ENCODE results near the gene EWSR1.
A peak's percentile ranks its signal among the peaks of the same experiment; 100 is the strongest.

Gene EWSR1

DNA sequence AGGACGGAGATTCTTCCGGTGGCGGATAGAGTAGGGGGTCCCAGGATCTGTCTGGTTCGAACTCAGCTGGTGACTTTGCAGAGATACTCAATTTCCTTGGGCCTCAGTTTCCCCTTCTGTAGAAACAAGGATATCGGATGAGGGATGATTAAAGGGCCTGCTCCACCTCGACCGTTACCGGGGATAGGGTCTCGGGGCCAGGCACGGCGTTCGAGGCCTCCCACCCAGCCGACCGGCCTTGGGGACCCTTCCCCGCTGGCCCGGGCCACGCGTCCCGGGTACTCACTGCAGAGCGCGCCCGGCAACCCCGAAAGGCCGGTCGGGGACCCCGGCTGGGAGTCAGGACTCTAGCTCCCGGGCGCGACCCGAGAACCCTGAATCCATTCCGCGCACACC lies 608 bp upstream of the EWSR1 start:
- no peak for DNase-seq (ENCODE audit: low read depth in 2 of 3, low spot score in 2 of 3)

DNA sequence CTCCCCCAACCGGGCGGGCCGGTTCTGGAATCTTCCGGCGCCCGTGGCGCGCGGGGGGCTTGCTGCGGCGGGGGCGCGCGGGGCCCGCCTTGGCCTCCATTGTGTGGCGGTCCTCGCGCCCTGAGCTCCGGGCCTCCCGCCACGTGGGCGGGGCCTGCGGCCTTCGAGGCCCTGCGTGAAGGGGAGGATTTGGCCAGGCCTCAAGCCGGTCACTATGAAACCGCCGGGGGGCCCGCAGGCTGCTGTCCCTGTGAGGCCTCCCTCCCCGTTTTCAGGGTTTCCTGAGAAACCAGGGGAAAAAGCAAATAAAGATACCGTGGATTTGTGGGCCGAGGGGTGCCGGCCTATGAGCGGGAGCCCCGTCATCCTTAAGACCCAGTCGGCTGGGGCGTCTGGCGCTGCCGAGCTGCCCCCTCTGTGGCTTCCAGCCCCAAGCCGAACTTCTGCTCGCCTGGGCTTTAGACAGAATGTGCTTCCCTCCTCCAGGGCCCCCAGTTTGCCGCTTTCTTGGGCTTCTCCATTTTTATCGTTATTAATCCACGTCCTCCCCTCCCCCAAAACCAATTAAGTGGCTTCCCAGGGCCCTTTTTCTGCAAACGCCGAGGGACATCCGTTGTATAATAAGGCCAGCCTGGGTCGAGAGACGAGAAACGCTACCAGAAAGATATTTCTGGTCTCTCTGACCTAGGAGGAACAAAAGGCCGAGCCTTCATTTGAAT lies 602 bp downstream of the EWSR1 start:
- peak in 2 of 3 experiments; percentile 10 to 45 for DNase-seq (ENCODE audit: low read depth in 2 of 3, low spot score in 2 of 3)

DNA sequence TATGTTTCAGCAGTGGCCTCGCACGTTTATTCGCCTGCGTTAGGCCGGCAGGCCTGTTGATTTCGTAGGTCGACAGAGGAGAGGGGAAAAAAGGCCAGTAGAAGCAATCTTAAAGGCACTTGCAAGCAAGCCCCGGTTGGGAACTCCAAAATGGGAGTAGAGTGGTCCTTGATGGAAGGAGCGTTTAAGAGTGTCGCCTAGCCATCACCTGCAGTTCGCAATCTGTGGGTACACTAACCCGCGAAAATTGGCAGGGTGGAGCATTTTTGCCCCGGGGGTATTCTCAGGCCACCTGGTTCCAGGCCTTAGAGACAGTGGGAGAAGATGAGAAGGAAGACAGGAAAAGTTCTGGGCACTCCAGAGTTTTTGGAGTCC lies 1.1 kb downstream of the EWSR1 start:
- no peak for DNase-seq (ENCODE audit: low read depth in 2 of 3, low spot score in 2 of 3)

- no peak for DNase-seq (ENCODE audit: low read depth in 2 of 3, low spot score in 2 of 3)
Measured at GRCh38 chr22:29269731-29270474, 1.8 kb downstream of the EWSR1 start.

DNA sequence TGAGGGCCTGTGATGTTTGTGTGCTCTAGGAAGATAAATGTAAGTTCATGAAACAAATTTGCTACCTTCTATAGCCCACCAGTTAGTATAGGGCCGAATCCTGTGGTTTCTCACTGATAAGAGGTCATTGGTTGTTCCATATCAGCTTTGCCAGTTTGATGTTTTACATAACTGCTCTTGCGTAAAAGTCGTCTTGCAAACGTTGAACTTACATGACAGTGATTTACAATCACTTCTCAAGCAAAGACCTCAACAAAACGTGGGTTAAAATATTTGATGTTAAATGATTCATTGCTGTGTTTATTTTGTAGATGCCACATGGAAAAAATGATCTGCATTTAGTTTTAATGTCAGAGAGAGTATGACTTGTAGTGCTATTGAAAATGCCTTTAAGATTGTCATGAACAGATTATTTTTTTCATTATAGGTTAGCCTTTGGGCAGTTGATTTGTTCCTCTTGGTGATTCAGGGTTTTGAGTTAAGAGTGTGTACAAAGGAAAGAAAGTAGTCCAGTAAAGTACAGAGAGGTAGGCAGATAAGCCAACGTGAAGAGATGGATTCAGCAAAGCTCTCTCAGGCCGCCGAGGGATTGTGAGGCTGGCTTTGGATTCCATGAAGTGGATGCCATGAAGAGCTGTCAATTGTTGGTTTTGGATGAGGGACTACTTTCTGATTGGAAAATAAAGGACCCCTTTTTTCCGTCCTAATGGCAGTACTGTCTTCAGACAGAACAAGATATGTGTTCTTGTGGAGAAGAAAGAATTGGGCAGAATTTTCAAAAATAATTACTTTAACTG lies 2.6 kb downstream of the EWSR1 start:
- DNase-seq (ENCODE audit: low read depth in 2 of 3, low spot score in 2 of 3) = no peak

DNA sequence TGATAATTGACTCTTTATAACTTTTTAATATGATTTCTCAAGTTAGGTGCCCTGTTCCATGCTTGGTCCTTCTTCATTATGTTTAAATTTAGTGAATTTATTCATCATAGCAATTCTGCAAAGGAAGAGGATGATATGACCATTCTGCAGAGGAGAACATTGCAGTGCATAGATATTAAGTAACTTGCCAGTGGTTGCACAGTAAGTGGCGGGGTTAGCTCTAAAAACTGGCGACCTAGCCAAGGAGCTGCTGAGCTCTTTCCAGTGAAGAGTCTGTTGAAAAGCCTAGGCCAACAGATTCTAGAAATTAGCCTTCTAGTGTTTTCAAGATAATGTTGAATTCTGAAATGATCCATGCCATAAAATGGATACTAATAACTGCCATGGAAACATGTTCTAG lies 4.6 kb downstream of the EWSR1 start:
- DNase-seq (ENCODE audit: low read depth in 2 of 3, low spot score in 2 of 3) = no peak

- no peak for DNase-seq (ENCODE audit: low read depth in 2 of 3, low spot score in 2 of 3)
Measured at GRCh38 chr22:29275167-29275566, 7.1 kb downstream of the EWSR1 start.

DNA sequence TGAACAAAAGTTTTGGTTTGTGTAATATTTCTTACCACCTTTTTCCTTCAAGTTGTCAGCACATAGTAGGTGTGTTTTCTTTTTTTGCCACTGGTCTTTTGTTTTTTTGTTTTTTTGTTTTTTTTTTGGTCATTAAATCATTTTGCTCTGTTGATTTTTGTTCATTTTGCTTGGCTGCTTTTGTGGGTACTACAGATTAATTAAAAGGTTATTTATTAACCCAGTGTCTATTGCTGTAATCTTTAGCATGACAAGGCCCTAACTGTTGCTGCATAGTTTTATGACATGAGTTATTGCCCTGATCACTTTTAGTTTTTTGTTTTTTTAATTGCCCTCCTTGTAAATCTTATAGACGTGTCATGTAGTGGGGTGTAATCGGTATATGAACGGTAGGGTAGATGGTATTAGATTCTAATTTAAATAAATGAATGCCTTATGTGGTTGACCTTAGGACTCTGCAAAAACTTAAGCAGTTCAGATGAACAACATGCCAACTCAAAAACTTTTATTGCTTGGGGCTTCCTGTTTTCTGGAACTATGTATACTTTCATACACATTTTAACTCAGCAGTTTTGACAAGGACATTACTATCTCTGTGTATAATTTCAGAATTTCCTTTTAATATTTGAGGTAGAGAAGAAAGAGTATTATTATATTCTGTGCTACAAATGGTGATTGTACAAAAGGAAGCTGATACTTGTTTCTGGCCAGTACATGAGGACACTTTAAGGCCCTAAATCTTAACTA lies 7.9 kb downstream of the EWSR1 start:
- no peak for DNase-seq (ENCODE audit: low read depth in 2 of 3, low spot score in 2 of 3)

GRCh38 chr22:29277927-29278326 lies 9.9 kb downstream of the EWSR1 start:
- DNase-seq (ENCODE audit: low read depth in 2 of 3, low spot score in 2 of 3) = no peak

DNA sequence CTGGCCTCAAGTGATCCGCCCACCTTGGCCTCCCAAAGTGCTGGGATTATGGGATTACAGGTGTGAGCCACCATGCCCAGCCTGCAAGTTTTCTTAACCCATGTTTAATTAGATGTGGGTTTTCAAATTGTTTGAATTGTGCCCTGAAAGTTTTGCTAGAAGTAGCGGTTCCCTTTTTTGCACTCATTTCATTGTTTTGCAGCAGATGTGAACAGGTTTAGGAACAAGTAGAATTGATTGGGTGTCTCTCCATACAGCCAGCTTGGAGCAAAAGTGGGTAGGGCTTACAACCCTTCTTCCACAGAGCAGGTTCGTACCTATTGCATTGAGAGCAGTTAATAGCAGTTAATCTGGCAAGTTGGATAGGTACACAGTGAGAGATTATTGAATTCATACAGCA lies 16.1 kb downstream of the EWSR1 start:
- DNase-seq (ENCODE audit: low read depth in 2 of 3, low spot score in 2 of 3) = no peak

DNA sequence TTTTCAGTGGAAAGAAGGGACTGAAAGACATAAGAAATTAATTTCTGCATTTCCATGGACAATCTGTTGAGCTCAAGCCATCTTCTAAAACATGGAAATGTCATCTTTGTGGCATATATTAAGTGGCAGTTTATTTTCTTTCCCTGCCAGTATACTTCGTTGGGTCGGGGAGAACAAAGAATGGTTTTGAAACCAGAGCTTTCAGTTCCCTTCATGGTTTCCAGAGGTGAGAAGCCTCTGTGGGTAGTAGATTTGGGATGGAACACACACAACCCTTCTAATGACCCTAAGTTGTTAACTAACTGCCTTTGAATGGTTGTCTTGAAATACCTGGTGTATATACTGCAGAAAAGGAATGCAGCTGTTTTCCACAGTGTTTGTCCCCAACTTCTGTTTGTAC lies 20.8 kb downstream of the EWSR1 start:
- DNase-seq (ENCODE audit: low read depth in 2 of 3, low spot score in 2 of 3) = no peak

GRCh38 chr22:29290061-29290460 lies 22.0 kb downstream of the EWSR1 start:
- DNase-seq (ENCODE audit: low read depth in 2 of 3, low spot score in 2 of 3) = no peak

- DNase-seq (ENCODE audit: low read depth in 2 of 3, low spot score in 2 of 3) = no peak
Measured at GRCh38 chr22:29291215-29291614, 23.1 kb downstream of the EWSR1 start.

- no peak for DNase-seq (ENCODE audit: low read depth in 2 of 3, low spot score in 2 of 3)
Measured at GRCh38 chr22:29292379-29292778, 24.3 kb downstream of the EWSR1 start.

DNA sequence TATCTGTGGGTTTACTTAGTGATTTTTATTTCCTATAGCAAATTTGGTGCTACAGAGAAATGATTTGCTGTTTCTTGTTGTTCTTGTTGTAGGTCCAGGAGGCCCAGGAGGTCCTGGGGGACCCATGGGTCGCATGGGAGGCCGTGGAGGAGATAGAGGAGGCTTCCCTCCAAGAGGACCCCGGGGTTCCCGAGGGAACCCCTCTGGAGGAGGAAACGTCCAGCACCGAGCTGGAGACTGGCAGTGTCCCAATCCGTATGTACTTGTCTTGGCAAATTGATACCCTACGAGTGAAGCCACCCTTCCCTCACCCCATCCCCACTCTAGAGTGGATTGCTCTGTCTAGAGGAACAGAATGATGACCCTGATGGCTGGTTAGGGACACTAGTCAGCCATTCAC lies 30.6 kb downstream of the EWSR1 start:
- no peak for DNase-seq (ENCODE audit: low read depth in 2 of 3, low spot score in 2 of 3)

DNA sequence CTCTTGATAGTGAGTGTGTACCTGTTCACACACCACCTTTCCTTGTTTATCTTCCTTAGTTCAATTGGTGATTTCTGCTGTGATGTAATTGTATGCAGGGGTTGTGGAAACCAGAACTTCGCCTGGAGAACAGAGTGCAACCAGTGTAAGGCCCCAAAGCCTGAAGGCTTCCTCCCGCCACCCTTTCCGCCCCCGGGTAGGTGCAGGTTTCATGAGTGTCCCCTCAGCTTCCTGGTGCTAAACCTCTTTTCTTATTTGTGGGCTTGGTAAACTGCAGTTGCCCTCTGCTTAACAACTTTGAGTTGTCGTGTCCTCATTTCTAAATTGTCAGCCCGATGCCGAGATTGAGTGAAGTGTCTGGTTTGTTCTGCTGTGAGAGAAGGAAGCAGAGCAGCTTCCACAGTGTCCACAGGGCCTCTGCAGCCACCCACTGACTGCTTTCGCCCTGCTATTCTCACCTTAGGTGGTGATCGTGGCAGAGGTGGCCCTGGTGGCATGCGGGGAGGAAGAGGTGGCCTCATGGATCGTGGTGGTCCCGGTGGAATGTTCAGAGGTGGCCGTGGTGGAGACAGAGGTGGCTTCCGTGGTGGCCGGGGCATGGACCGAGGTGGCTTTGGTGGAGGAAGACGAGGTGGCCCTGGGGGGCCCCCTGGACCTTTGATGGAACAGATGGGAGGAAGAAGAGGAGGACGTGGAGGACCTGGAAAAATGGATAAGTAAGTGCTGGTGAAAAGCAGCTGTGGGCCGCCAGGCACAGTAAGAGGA lies 31.2 kb downstream of the EWSR1 start:
- no peak for DNase-seq (ENCODE audit: low read depth in 2 of 3, low spot score in 2 of 3)

DNA sequence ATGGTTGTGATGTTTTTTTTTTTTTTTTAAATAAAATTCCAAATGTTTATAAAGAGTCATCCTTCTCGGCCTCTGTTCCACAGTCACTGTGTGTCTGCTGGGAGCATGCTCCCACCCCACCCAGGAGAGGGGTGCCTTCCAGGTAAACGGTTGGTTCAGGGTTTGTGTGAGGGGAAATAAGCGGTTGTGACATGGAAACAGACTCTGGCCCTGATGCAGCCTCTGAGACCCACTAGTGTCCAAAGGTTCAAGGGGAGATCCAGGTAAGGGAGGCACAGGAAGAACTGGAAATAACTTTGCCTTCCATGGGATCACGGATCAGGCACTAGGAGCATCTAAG lies 32.4 kb downstream of the EWSR1 start:
- no peak for DNase-seq (ENCODE audit: low read depth in 2 of 3, low spot score in 2 of 3)

- DNase-seq (ENCODE audit: low read depth in 2 of 3, low spot score in 2 of 3) = no peak
Measured at GRCh38 chr22:29300807-29301601, 32.9 kb downstream of the EWSR1 start.

DNA sequence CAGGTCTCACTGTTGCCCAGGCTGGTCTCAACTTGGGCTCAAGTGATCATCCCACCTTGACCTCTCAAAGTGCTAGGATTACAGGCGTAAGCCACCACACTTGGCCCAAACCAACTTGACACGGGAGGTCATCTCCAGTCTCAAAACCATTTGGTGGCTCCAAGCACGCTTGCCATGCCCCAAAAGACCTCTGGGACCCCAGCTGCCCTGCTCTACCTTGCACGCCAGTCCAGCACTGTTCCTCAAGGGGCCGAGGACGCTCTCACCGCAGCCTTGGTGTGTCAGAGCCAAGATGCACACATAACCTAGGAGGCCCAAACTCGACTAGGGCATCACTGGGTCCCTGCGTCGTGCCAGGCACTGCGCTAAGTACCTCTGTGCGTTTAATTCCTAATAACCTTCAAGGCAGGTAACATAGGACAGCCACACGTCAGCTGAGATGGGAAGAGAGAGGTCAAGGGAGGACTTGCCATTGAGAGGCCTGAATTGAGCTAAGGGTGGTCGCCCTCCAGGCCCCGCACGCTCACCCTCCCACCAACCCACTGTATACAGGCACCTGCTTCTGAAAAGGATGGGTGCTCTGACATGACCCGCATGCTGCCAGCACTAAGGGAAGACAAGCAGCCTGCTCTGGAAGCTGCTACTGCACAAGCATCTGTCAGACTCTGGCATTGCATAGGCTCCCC lies 33.8 kb downstream of the EWSR1 start:
- DNase-seq (ENCODE audit: low read depth in 2 of 3, low spot score in 2 of 3) = no peak

GRCh38 chr22:29302402-29302680 lies 34.3 kb downstream of the EWSR1 start:
- no peak for DNase-seq (ENCODE audit: low read depth in 2 of 3, low spot score in 2 of 3)

Data from activated CD8-positive, alpha-beta memory T cell treated with anti-CD3 and anti-CD28 coated beads for 48 hours (primary cell).